ENCODE measurements around the gene RHBDL1. TPM values are rescaled to one million over a fixed set of nuclear protein-coding genes. Genes with fewer than 3 reads are reported as not detected.

Gene RHBDL1
- total RNA-seq, 1 donor, result 1.3 TPM

GRCh38 chr16:674214-674881, 1.1 kb upstream of the RHBDL1 start:
- no peak overlapping the region for H3K4me3 ChIP-seq (ENCODE audit: low read depth, low read length)
- TF ChIP-seq CTCF (IDR thresholded peaks at IDR 0.05; ENCODE audit: insufficient read depth, low read depth, low read length), result no peak

GRCh38 chr16:675884-676564, 553 bp downstream of the RHBDL1 start:
- DNase-seq (ENCODE audit: low read depth), result no peak
- TF ChIP-seq CTCF (IDR thresholded peaks at IDR 0.05; ENCODE audit: insufficient read depth, low read depth, low read length), result no peak
- peak overlapping the region; percentile 52 for H3K4me3 ChIP-seq (ENCODE audit: low read depth, low read length)

More at GRCh38 chr16:674214-674881, 1.1 kb upstream of the RHBDL1 start:
- no peak for DNase-seq (ENCODE audit: low read depth)

GRCh38 chr16:676565-676902, 1.1 kb downstream of the RHBDL1 start:
- no peak for DNase-seq (ENCODE audit: low read depth)
- no peak for TF ChIP-seq CTCF (IDR thresholded peaks at IDR 0.05; ENCODE audit: insufficient read depth, low read depth, low read length)
- no peak overlapping the region for H3K4me3 ChIP-seq (ENCODE audit: low read depth, low read length)

- TF ChIP-seq CTCF (IDR thresholded peaks at IDR 0.05; ENCODE audit: insufficient read depth, low read depth, low read length), result no peak
- no peak for DNase-seq (ENCODE audit: low read depth)
- no peak overlapping the region for H3K4me3 ChIP-seq (ENCODE audit: low read depth, low read length)
Measured at GRCh38 chr16:676913-677312, 1.4 kb downstream of the RHBDL1 start.

GRCh38 chr16:677316-678190, 2.1 kb downstream of the RHBDL1 start:
- DNase-seq (ENCODE audit: low read depth), result no peak
- H3K4me3 ChIP-seq (ENCODE audit: low read depth, low read length), result no peak overlapping the region
- TF ChIP-seq CTCF (IDR thresholded peaks at IDR 0.05; ENCODE audit: insufficient read depth, low read depth, low read length), result no peak

- peak overlapping the region; percentile 67 for H3K4me3 ChIP-seq (ENCODE audit: low read depth, low read length)
- no peak for TF ChIP-seq CTCF (IDR thresholded peaks at IDR 0.05; ENCODE audit: insufficient read depth, low read depth, low read length)
- DNase-seq (ENCODE audit: low read depth), result no peak
Measured at GRCh38 chr16:678209-678857, 2.9 kb downstream of the RHBDL1 start.
